Panc1 (cell line): ENCODE measurements around the gene HACD4. TPM values are rescaled to one million over a fixed set of nuclear protein-coding genes. Genes with fewer than 3 reads are reported as not detected.

Experiments
- ATAC-seq: fragments of 200-7000 bp; cut with Tn5 transposase; 2 replicates; pipeline ENCODE4 v1.9.1; 2020; ENCODE audit warnings: mild to moderate bottlenecking, moderate library complexity
- BruUV-seq: library from RNA; stranded (reverse); fragments of 400-500 nt; replicated peaks from 2 replicates; lab custom pipeline; 2021; lab: Mats Ljungman, UMichigan
- CTCF ChIA-PET: fragments of 300-600 bp; sonication (Branson Sonifier 250); formaldehyde crosslinking; loops from one replicate; lab custom pipeline; 2022; ENCODE audit warnings: antibody characterized with exemption; lab: Charles Lee
- POLR2A ChIA-PET: fragments of 300-600 bp; sonication (Branson Sonifier 250); formaldehyde crosslinking; loops from one replicate; lab custom pipeline; 2022; ENCODE audit warnings: antibody characterized with exemption; lab: Charles Lee
- DNase-seq: peaks from one replicate; pipeline ENCODE4 v3.0.0-alpha.2; 2010; ENCODE audit warnings: low read depth, low spot score
- H3K27ac ChIP-seq: 2 replicates; pipeline ENCODE4 v1.5.1; 2011; ENCODE audit warnings: mild to moderate bottlenecking, low read length, inconsistent platforms
- H3K27me3 ChIP-seq: fragments of 200-500 bp; sonication (Bioruptor generic); 2 replicates; pipeline ENCODE4 v1.6.0; 2014; ENCODE audit warnings: low read length, inconsistent platforms; ENCODE audit not compliant: control insufficient read depth, insufficient read depth
- H3K36me3 ChIP-seq: fragments of 200-500 bp; sonication (Bioruptor generic); 2 replicates; pipeline ENCODE4 v1.5.1; 2014; ENCODE audit warnings: inconsistent platforms, mild to moderate bottlenecking, low read length, moderate library complexity; ENCODE audit not compliant: control insufficient read depth, insufficient read depth
- H3K4me1 ChIP-seq: 2 replicates; pipeline ENCODE4 v1.5.1; 2011; ENCODE audit warnings: inconsistent platforms, mild to moderate bottlenecking, low read length, moderate library complexity; ENCODE audit not compliant: control insufficient read depth, insufficient read depth
- H3K4me3 ChIP-seq, 2 experiments: 2 replicates each; pipeline ENCODE4 v1.5.1; 2011 to 2012; ENCODE audit warnings: low read depth in 2 of 2, low read length in 2 of 2, mild to moderate bottlenecking in 2 of 2, inconsistent platforms in 1 of 2, moderate library complexity in 1 of 2
- H3K9me3 ChIP-seq: fragments of 200-500 bp; sonication (Bioruptor generic); 2 replicates; pipeline ENCODE4 v1.5.1; 2014; ENCODE audit warnings: low read depth, mild to moderate bottlenecking, inconsistent platforms, low read length, moderate library complexity; ENCODE audit not compliant: control insufficient read depth, insufficient read depth
- POLR2AphosphoS5 ChIP-seq: IDR thresholded peaks from 2 replicates; pipeline ENCODE4 v1.6.1; 2012; ENCODE audit warnings: mild to moderate bottlenecking, low read depth, low read length, moderate library complexity
- SIN3A ChIP-seq: IDR thresholded peaks from 2 replicates; pipeline ENCODE4 v1.6.1; 2012; ENCODE audit warnings: low read depth, mild to moderate bottlenecking, low read length, moderate library complexity, borderline replicate concordance; ENCODE audit not compliant: insufficient read depth
- TCF7L2 ChIP-seq: IDR thresholded peaks from 2 replicates; pipeline ENCODE4 v1.6.1; 2011; ENCODE audit warnings: mild to moderate bottlenecking, low read depth, low read length, inconsistent platforms
- in situ Hi-C: cut with HindIII; loops from 2 replicates; pipeline ENCODE4 v1.10.0; 2016; ENCODE audit warnings: low sequenced_read_pairs, low pct_unique_long_range_greater_than_20kb
- intact Hi-C: fragments of 100-400 bp; cut with micrococcal nuclease; formaldehyde crosslinking; loops from one replicate; pipeline ENCODE4 v1.10.0; 2022; ENCODE audit not compliant: unreplicated experiment
- total RNA-seq: library from RNA; stranded (reverse); gene quantifications from one replicate; pipeline ENCODE4 v1.2.1, GENCODE V29; 2021; ENCODE audit not compliant: unreplicated experiment
- TF ChIP-seq, protein P1 (sequence below): fragments of 450-650 bp; IDR thresholded peaks from 2 replicates; pipeline ENCODE4 v1.5.1; 2017; ENCODE audit warnings: mild to moderate bottlenecking
- TF ChIP-seq, protein P2 (sequence below), 2 experiments: IDR thresholded peaks; 2 replicates each; pipeline ENCODE4 v1.6.1; 2011 to 2012; ENCODE audit warnings: low read depth in 2 of 2, control low read depth in 1 of 2, low read length in 1 of 2, mild to moderate bottlenecking in 1 of 2, moderate library complexity in 1 of 2; ENCODE audit not compliant: insufficient read depth in 1 of 2

Gene HACD4
- total RNA-seq, 1 experiment from 2014 or later = 0.13 TPM

DNA sequence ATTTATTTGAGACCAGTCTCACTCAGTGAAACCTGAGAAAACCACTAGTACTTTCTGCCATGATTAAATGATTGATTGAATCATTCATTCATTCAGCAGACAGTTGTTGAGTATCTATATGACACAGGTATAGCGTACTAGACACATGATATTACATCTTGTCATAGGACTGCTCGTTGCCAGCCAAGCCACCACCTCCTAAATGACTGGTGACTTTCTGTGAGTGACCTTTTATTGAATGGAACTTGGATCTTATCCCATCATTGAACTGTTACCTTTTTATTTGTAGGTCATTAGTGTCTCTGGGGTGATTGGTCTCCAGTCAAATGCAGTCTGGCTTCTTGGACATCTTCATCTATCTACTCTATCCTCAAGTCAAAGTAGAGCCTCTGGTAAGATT, 80.7 kb downstream of the HACD4 start:
- DNase-seq = no peak
- POLR2A ChIA-PET = no interaction called here
- Histone ChIP-seq H3K4me3 (no peak overlapping the region), H3K27me3 (no peaks in the 10 kb centered on the region), H3K27ac (no peak overlapping the region), H3K36me3 (no peaks in the 10 kb centered on the region), H3K9me3 (no peaks in the 10 kb centered on the region), H3K4me1 (no peaks in the 10 kb centered on the region)
- in situ Hi-C loops = no loop called here
- ATAC-seq = no peak
- BruUV-seq = no TSS peak
- intact Hi-C loops = no loop called here
- TF ChIP-seq POLR2AphosphoS5 (no peak), TCF7L2 (no peak), SIN3A (no peak)
- TF ChIP-seq, protein P1, sequence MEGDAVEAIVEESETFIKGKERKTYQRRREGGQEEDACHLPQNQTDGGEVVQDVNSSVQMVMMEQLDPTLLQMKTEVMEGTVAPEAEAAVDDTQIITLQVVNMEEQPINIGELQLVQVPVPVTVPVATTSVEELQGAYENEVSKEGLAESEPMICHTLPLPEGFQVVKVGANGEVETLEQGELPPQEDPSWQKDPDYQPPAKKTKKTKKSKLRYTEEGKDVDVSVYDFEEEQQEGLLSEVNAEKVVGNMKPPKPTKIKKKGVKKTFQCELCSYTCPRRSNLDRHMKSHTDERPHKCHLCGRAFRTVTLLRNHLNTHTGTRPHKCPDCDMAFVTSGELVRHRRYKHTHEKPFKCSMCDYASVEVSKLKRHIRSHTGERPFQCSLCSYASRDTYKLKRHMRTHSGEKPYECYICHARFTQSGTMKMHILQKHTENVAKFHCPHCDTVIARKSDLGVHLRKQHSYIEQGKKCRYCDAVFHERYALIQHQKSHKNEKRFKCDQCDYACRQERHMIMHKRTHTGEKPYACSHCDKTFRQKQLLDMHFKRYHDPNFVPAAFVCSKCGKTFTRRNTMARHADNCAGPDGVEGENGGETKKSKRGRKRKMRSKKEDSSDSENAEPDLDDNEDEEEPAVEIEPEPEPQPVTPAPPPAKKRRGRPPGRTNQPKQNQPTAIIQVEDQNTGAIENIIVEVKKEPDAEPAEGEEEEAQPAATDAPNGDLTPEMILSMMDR = no peak
- TF ChIP-seq, protein P2, sequence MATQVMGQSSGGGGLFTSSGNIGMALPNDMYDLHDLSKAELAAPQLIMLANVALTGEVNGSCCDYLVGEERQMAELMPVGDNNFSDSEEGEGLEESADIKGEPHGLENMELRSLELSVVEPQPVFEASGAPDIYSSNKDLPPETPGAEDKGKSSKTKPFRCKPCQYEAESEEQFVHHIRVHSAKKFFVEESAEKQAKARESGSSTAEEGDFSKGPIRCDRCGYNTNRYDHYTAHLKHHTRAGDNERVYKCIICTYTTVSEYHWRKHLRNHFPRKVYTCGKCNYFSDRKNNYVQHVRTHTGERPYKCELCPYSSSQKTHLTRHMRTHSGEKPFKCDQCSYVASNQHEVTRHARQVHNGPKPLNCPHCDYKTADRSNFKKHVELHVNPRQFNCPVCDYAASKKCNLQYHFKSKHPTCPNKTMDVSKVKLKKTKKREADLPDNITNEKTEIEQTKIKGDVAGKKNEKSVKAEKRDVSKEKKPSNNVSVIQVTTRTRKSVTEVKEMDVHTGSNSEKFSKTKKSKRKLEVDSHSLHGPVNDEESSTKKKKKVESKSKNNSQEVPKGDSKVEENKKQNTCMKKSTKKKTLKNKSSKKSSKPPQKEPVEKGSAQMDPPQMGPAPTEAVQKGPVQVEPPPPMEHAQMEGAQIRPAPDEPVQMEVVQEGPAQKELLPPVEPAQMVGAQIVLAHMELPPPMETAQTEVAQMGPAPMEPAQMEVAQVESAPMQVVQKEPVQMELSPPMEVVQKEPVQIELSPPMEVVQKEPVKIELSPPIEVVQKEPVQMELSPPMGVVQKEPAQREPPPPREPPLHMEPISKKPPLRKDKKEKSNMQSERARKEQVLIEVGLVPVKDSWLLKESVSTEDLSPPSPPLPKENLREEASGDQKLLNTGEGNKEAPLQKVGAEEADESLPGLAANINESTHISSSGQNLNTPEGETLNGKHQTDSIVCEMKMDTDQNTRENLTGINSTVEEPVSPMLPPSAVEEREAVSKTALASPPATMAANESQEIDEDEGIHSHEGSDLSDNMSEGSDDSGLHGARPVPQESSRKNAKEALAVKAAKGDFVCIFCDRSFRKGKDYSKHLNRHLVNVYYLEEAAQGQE (IDR thresholded peaks at IDR 0.05; ENCODE audit: insufficient read depth in 1 of 2, low read depth in 2 of 2, low read length in 1 of 2) = no peak
- CTCF ChIA-PET = no interaction called here

Other genes with a start within 250 kb of the HACD4 start
- not detected for gene IFNB1, start 46.3 kb upstream of the HACD4 start, total RNA-seq
- not detected for gene IFNW1, start 110.2 kb upstream of the HACD4 start, total RNA-seq
- not detected for gene IFNA21, start 135.0 kb upstream of the HACD4 start, total RNA-seq
- gene IFNA4, start 155.9 kb upstream of the HACD4 start, total RNA-seq = not detected
- gene IFNA7, start 170.6 kb upstream of the HACD4 start, total RNA-seq = not detected
- not detected for gene IFNA10, start 175.5 kb upstream of the HACD4 start, total RNA-seq
- not detected for gene IFNA16, start 185.7 kb upstream of the HACD4 start, total RNA-seq
- not detected for gene IFNA17, start 196.6 kb upstream of the HACD4 start, total RNA-seq
- gene IFNA14, start 208.4 kb upstream of the HACD4 start, total RNA-seq = not detected